Stimulated activated CD8-positive, alpha-beta memory T cell treated with anti-CD3 and anti-CD28 coated beads, Interleukin-15, amount 100 ng/mL, for 4 hours (primary cell): ENCODE measurements around the gene SNX10.
"Not testable (repeated sequence)": the region's sequence is repeated elsewhere in the genome, so short reads cannot be mapped to it uniquely, and the experiment has no call there.

ENCODE experiments used
- DNase-seq, 2 donors: peaks; one replicate each; pipeline ENCODE4 v3.0.0-alpha.2; 2020; ENCODE audit warnings: low read depth in 2 of 2

The SNX10 gene

GRCh38 chr7:26291699-26292538, at the start of gene SNX10:
Gene SNX10, plus strand, starts transcription at chr7:26291862. Its CDS starts 54,581 bp downstream, at chr7:26346443.
- peak; percentile 43 to 47 for DNase-seq

DNA sequence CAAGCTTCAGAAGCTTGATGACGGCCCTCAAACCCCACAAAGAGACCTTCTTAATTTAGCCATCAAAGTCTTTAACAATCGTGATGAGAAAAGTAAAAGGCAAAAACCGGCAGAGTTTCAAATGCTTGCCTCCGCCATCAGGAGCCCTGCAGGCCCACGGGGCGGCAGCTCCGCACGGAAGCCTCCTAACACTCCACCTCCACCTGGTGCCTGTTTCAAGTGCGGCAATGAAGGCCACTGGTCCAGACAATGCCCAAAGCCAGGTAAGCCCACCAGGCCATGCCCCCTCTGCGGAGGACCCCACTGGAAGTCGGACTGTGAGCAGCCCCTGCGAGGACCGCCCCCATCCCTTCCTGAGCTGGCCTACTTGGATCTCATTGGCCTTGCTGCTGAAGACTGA, 46.5 kb upstream of the SNX10 start:
- no peak for DNase-seq

DNA sequence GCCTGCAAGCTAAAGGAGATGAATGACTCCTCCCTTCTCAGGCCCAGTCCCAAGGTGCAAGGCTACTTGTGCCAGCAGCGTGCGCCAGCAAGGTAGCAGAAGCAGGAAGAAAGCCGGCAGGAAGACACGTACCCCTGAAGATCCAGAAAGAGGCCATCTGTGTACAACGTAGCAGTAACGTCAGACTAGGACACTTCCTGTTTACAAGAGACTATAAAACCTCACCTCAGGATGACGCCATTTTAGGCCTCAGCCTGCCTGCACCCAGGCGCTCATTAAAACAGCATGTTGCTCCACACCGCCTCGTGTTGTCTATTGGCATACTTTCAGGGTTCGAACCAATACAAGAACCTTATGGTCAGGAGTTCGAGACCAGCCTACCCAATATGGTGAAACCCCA, 41.4 kb upstream of the SNX10 start:
- DNase-seq: no peak

GRCh38 chr7:26261866-26262265, 29.8 kb upstream of the SNX10 start:
- DNase-seq: not testable (repeated sequence)

- no peak for DNase-seq
These were observed 26.6 kb upstream of the SNX10 start for GRCh38 chr7:26265065-26265464.

DNA sequence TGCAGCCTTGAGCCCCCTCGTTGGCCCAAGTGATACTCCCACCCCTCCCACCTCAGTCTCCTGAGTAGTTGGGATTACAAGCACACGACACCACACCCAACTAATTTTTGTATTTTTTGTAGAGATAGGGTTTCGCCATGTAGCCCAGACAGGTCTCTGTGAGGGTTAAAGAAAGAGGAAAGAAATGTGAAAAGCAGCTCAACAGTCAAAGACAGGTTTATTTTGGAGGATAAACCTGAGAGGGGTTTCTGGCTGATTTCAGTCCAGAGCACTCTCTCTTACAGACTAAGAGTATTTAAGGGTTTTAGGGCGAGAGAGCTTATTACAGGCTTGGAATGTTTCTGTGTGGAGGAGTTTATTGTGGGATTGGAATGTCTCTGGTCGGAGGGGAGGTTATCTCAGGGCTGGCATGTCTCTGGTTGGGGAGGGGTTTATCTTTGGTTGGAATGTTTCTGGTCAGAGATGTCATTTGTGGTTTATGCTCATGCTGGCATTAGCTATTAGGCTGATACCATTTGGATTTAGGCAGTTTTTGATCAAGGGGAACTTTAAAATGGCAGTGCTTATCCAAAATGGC, 26.1 kb upstream of the SNX10 start:
- no peak for DNase-seq

DNA sequence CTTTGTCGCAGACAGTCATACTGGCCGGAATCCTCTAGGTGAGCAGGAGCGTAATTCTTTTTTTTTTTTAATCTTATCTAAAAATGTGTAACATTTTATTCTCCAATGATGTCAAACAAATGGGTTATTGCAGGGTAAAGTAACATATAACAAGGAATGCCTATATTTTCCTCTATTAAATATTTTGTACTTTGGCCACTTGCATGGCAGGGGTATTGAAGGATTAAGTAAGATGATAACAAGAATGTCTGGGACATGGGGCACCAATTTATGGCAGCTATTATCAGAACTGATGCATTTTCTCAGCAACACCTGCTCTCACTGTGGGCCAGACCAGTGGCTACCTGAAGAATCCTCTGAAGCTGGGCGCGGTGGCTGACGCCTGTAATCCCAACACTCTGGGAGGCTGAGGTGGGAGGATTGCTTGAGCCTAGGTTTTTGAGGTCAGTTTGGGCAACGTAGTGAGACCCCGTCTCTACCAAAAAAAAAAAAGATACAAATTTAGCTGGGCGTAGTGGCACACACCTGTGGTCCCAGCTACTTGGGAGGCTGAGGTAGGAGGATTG, 24.0 kb upstream of the SNX10 start:
- DNase-seq: no peak

- DNase-seq: no peak
These were observed 16.4 kb upstream of the SNX10 start for GRCh38 chr7:26275213-26275612.

DNA sequence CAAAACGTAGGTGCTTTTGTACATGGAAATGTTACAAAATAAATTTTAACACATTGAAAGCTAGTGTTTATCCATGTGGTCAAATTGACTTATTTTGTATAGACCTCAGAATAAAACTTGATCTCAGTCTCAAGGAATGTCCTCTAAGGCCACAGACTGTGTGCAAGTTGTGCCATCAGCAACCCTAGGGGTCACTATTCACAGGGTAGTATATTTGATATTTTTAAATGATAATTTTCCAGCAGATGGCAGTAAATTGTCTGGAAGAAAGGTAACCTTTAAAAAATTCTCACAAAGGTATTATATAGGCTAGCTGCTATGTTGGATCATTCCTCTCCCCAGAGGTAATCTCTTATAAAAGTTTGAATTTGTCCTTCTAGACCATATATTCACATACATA, 12.9 kb upstream of the SNX10 start:
- DNase-seq: no peak

DNA sequence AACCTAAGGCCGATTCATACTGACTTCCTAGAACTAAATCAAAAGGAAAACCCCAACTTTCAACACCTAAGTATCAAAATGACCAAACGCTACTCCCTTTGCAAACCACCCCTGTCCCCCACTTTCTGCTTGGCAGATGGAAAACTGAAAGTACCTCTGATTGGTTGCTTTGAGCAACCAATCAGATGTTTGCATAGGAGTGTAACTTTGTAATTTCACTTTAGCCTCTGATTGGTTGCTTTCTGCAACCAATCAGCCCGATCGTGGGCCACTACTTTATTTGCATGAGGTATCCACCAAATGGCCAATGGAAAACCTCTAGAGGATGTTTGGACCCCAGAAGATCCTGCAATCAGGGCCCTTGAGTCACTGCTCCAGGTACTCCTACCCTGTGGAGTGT, 12.3 kb upstream of the SNX10 start:
- no peak for DNase-seq

- no peak for DNase-seq
These were observed 11.6 kb upstream of the SNX10 start for GRCh38 chr7:26280097-26280496.

GRCh38 chr7:26280723-26281122, 10.9 kb upstream of the SNX10 start:
- no peak for DNase-seq

- DNase-seq: no peak
These were observed 7.2 kb upstream of the SNX10 start for GRCh38 chr7:26284477-26284876.

GRCh38 chr7:26284995-26285632, 6.5 kb upstream of the SNX10 start:
- DNase-seq: no peak

GRCh38 chr7:26286157-26286556, 5.5 kb upstream of the SNX10 start:
- no peak for DNase-seq

DNA sequence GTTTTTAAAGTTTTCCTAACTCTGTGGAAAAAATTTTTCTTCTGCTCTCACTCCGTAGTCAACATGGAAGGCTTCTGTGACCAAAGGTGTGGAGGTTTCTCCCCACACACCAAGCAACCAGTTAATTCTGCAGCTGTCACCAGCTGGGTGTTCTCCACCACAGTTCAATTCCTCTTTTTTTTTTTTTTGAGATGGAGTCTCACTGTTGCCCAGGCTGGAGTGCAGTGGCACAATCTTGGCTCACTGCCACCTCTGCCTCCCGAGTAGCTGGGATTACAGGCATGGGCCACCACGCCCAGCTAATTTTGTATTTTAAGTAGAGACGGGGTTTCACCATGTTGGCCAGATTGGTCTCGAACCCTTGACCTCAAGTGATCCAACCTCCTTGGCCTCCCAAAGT, 3.5 kb upstream of the SNX10 start:
- not testable (repeated sequence) for DNase-seq

DNA sequence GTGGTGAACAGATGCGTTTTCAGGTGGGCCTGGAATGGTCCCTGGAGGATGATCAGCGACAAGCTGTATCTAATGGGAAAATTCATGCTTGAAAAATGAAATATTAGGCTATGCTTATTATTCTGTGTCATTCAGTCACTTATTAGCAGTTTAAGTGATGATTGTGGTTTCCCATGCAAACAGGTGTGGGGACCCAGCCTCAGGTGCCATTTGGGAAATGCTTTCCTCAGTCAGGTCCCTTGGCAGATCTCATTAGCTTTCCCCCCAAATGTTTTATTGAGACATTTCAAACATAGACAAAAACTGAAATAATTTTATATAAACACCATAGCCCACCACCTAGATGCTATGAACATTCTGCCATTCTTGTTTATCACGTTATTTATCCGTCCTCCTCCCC, 411 bp upstream of the SNX10 start:
- DNase-seq: no peak

DNA sequence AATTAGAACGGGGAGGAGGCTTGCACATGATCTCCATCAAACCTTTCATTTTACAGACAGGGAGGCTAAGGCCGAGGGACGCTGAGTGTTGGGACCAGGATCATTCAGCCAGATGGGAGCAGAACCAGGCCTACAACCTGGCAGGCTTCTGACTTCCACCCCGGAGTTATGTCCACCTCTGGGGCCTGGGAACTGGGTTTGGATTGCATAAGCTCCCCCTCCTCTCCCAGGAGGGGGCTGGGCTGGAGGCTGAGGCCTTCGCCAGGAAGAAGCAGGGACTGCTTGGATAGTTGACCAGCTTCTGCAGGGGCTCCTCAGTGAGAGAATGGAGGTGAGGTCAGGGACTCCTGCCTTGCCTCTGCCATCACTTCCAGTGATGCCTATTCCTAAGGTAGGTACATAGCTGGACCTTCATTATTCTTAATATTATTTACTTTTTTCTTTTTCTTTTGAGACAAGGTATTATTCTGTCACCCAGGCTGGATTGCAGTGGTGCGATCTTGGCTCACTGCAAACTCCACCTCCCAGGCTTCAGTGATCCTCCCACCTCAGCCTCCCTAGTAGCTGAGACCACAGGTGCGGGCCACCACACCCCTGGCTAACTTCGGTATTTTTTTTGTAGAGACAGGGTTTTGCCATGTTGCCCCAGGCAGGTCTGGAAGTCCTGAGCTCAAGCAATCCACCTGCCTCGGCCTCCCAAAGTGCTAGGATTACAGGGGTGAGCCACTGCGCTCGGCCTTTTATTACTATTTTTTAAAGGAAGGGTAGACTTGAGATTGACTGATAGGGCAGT, 1.3 kb downstream of the SNX10 start:
- DNase-seq: no peak

- peak; percentile 35 to 58 for DNase-seq
These were observed 2.1 kb downstream of the SNX10 start for GRCh38 chr7:26293569-26294308.

- no peak for DNase-seq
These were observed 3.4 kb downstream of the SNX10 start for GRCh38 chr7:26295015-26295414.

DNA sequence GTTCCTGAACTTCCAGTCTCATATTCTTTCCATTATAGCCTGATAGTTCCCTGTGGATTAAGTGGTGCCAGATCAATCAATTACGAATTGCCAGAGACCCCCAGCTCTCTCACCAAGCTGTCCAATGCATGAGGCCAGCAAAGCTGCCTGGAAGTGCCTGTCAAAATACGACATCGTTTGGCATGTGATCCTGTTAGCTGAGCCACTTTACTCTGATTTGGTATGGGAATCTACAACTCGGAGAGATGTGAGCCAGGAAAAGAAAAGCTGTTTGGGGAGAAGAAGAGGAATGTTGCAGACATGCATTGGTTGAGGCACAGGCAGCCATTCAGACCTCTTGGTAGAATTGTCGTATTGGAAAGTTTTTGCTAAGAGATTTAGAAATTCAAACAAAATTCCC, 3.9 kb downstream of the SNX10 start:
- DNase-seq: no peak
